Osteoblast (primary cell): ENCODE data around the gene SLC39A5. TPM values are rescaled to one million over a fixed set of nuclear protein-coding genes. Genes with fewer than 3 reads are reported as not detected.
A peak's percentile ranks its signal among the peaks of the same experiment; 100 is the strongest.

ENCODE experiments used
- DNase-seq: peaks from one replicate; pipeline ENCODE4 v3.0.0; 2011; ENCODE audit warnings: low spot score, mixed read lengths; ENCODE audit not compliant: insufficient read length; ENCODE audit errors: missing footprints
- H2AFZ ChIP-seq: 2 replicates; pipeline ENCODE4 v1.6.0; 2011; ENCODE audit warnings: mild to moderate bottlenecking, low read length
- H3K27ac ChIP-seq: 2 replicates; pipeline ENCODE4 v1.5.1; 2011; ENCODE audit warnings: mild to moderate bottlenecking, low read depth, low read length, moderate library complexity
- H3K27me3 ChIP-seq: 2 replicates; pipeline ENCODE4 v1.6.0; 2012; ENCODE audit warnings: mild to moderate bottlenecking, control low read depth, inconsistent platforms, low read length, moderate library complexity; ENCODE audit not compliant: insufficient read depth
- H3K36me3 ChIP-seq: 2 replicates; pipeline ENCODE4 v1.5.1; 2011; ENCODE audit warnings: mild to moderate bottlenecking, low read length, control low read depth, moderate library complexity; ENCODE audit not compliant: insufficient read depth
- H3K4me1 ChIP-seq: 2 replicates; pipeline ENCODE4 v1.5.1; 2011; ENCODE audit warnings: mild to moderate bottlenecking, low read length, control low read depth, moderate library complexity; ENCODE audit not compliant: insufficient read depth
- H3K4me2 ChIP-seq: 2 replicates; pipeline ENCODE4 v1.6.0; 2011; ENCODE audit warnings: mild to moderate bottlenecking, low read length; ENCODE audit not compliant: insufficient read depth
- H3K4me3 ChIP-seq: fragments of 200-600 bp; sonication (generic); 3 replicates; pipeline ENCODE4 v1.5.1; 2012; ENCODE audit warnings: mild to moderate bottlenecking, low read length, inconsistent platforms; ENCODE audit not compliant: insufficient read depth
- H3K79me2 ChIP-seq: 2 replicates; pipeline ENCODE4 v1.6.0; 2012; ENCODE audit warnings: mild to moderate bottlenecking, low read length, control low read depth, inconsistent platforms; ENCODE audit not compliant: insufficient read depth
- H3K9me3 ChIP-seq: 2 replicates; pipeline ENCODE4 v1.5.1; 2011; ENCODE audit warnings: low read depth, low read length, control low read depth
- H4K20me1 ChIP-seq: 2 replicates; pipeline ENCODE4 v1.6.0; 2012; ENCODE audit warnings: mild to moderate bottlenecking, low read length, control low read depth; ENCODE audit not compliant: insufficient read depth
- CTCF ChIP-seq: IDR thresholded peaks from 2 replicates; pipeline ENCODE4 v1.5.1; 2011; ENCODE audit warnings: mild to moderate bottlenecking, low read depth, low read length, moderate library complexity; ENCODE audit errors: extremely low read depth
- total RNA-seq: library from RNA; depleted of rRNA; stranded (reverse); fragments of >200 nt; gene quantifications from 2 replicates; pipeline ENCODE4 v1.2.3, GENCODE V29; 2012

Gene SLC39A5
- total RNA-seq, 1 donor = not detected

- no peak for TF ChIP-seq CTCF
- H3K36me3 ChIP-seq = peaks cover 58% of the 10 kb centered on the region
Observed at GRCh38 chr12:56255671-56256070, 25.8 kb downstream of the SLC39A5 start.

DNA sequence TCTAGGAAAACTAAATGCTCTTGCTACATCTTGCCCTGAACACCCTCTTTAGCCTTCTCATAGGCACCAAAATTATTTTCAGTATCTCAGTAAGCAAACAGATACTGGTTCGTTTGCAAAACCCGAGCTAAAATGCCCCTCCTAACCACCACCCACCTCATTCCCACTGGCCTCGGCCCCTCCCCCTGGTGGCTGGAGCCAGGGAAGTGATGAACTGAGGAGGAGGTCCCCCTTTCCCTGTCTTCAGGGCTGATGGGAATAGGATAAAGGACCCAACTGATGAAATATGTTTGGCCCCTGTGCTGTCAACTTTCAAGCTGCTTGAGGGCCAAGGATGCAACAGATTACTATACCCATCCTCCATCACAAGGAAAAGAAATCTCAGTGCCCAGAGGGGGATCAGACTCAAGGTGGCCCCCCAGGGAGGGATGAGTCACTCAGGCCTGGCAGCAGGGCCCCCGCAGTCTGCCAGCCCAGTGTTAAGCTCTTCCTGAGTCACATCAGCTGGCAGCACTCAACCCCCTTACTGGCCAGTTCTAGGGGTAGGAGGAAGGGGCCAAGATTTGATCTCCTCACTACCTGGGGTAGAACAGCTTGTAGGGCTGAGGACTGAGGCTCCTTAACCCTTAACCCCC, 26.6 kb downstream of the SLC39A5 start:
- H3K79me2 ChIP-seq = peaks cover 64% of the 10 kb centered on the region
- peak overlapping the region; percentile 94 for H3K4me3 ChIP-seq
- no peaks in the 10 kb centered on the region for H3K27me3 ChIP-seq
- peaks cover 30% of the 10 kb centered on the region for H3K4me1 ChIP-seq
- H3K27ac ChIP-seq = peak overlapping the region; percentile 78
- H3K9me3 ChIP-seq = no peaks in the 10 kb centered on the region
- H3K36me3 ChIP-seq = peaks cover 52% of the 10 kb centered on the region
- DNase-seq = peak; percentile 95
- H4K20me1 ChIP-seq = peaks cover 53% of the 10 kb centered on the region
- no peak overlapping the region for H2AFZ ChIP-seq
- peak overlapping the region; percentile 90 for H3K4me2 ChIP-seq
- no peak for TF ChIP-seq CTCF

More at GRCh38 chr12:56255671-56256070, 25.8 kb downstream of the SLC39A5 start:
- Histone ChIP-seq H3K27me3 (no peaks in the 10 kb centered on the region), H3K27ac (peak overlapping the region; percentile 78), H2AFZ (no peak overlapping the region), H3K4me1 (peaks cover 27% of the 10 kb centered on the region), H3K79me2 (peaks cover 64% of the 10 kb centered on the region), H4K20me1 (peaks cover 53% of the 10 kb centered on the region), H3K4me3 (no peak overlapping the region), H3K9me3 (no peaks in the 10 kb centered on the region), H3K4me2 (peak overlapping the region; percentile 90)
- DNase-seq = peak; percentile 50

GRCh38 chr12:56257071-56257470, 27.2 kb downstream of the SLC39A5 start:
- peak overlapping the region; percentile 94 for H3K4me3 ChIP-seq
- peak; percentile 76 for DNase-seq
- TF ChIP-seq CTCF = no peak
- no peak overlapping the region for H2AFZ ChIP-seq
- H3K79me2 ChIP-seq = peaks cover 59% of the 10 kb centered on the region
- peaks cover 52% of the 10 kb centered on the region for H4K20me1 ChIP-seq
- peaks cover 36% of the 10 kb centered on the region for H3K4me1 ChIP-seq
- H3K27ac ChIP-seq = peak overlapping the region; percentile 78
- peaks cover 46% of the 10 kb centered on the region for H3K36me3 ChIP-seq
- H3K27me3 ChIP-seq = no peaks in the 10 kb centered on the region
- no peaks in the 10 kb centered on the region for H3K9me3 ChIP-seq
- peak overlapping the region; percentile 90 for H3K4me2 ChIP-seq

- Histone ChIP-seq H3K4me1 (peaks cover 37% of the 10 kb centered on the region), H2AFZ (peak overlapping the region; percentile 64), H3K27ac (peak overlapping the region; percentile 78), H3K9me3 (no peaks in the 10 kb centered on the region), H3K27me3 (no peaks in the 10 kb centered on the region), H4K20me1 (peaks cover 47% of the 10 kb centered on the region), H3K4me3 (peak overlapping the region; percentile 94), H3K36me3 (peaks cover 41% of the 10 kb centered on the region), H3K4me2 (peak overlapping the region; percentile 90), H3K79me2 (peaks cover 54% of the 10 kb centered on the region)
- TF ChIP-seq CTCF = no peak
- DNase-seq = peak; percentile 91
Observed at GRCh38 chr12:56257491-56258067, 27.7 kb downstream of the SLC39A5 start.
